Activated CD4-positive, alpha-beta memory T cell treated with anti-CD3 and anti-CD28 coated beads for 36 hours (primary cell): ENCODE results near the gene KRT2. TPM values are rescaled to one million over a fixed set of nuclear protein-coding genes. Genes with fewer than 3 reads are reported as not detected.

Experiments used
- CTCF ChIA-PET: fragments of 350-600 bp; sonication (Branson Sonifier 250); formaldehyde crosslinking; loops from one replicate; lab custom pipeline; 2021; ENCODE audit warnings: antibody characterized with exemption, inconsistent platforms; lab: Charles Lee
- POLR2A ChIA-PET: fragments of 350-600 bp; sonication (Branson Sonifier 250); formaldehyde crosslinking; loops from one replicate; lab custom pipeline; 2021; ENCODE audit warnings: antibody characterized with exemption; lab: Charles Lee
- DNase-seq: peaks from one replicate; pipeline ENCODE4 v3.0.0-alpha.2; 2020
- H3K27ac Mint-ChIP-seq: one replicate; pipeline ENCODE4 v1.8.0; 2021; ENCODE audit warnings: mixed read lengths
- H3K27me3 Mint-ChIP-seq: one replicate; pipeline ENCODE4 v1.8.0; 2021; ENCODE audit warnings: mixed read lengths
- H3K36me3 Mint-ChIP-seq: one replicate; pipeline ENCODE4 v1.8.0; 2021; ENCODE audit warnings: mixed read lengths
- H3K4me1 Mint-ChIP-seq: one replicate; pipeline ENCODE4 v1.8.0; 2021; ENCODE audit warnings: low read depth, mixed read lengths
- H3K4me3 Mint-ChIP-seq: one replicate; pipeline ENCODE4 v1.8.0; 2021; ENCODE audit warnings: mild to moderate bottlenecking, mixed read lengths
- H3K9me3 Mint-ChIP-seq: one replicate; pipeline ENCODE4 v1.8.0; 2021; ENCODE audit warnings: mixed read lengths
- intact Hi-C: fragments of 100-400 bp; cut with micrococcal nuclease; formaldehyde crosslinking; loops from one replicate; pipeline ENCODE4 v1.15.1; 2023
- total RNA-seq, 2 experiments: library from RNA; stranded (reverse); gene quantifications; one replicate each; pipeline ENCODE4 v1.2.3, GENCODE V29; 2021

KRT2 gene
- total RNA-seq, 2 experiments from 2014 or later: not detected

- H3K4me3 Mint-ChIP-seq: no peak overlapping the region
- no peaks in the 10 kb centered on the region for H3K9me3 Mint-ChIP-seq
- H3K27ac Mint-ChIP-seq: no peak overlapping the region
- H3K4me1 Mint-ChIP-seq: peaks cover 40% of the 10 kb centered on the region
- no peak for DNase-seq
- H3K36me3 Mint-ChIP-seq: no peaks in the 10 kb centered on the region
- intact Hi-C loops: no loop called here
- CTCF ChIA-PET: no interaction called here
- H3K27me3 Mint-ChIP-seq: peaks cover 2% of the 10 kb centered on the region
- POLR2A ChIA-PET: no interaction called here
These were observed 34.6 kb downstream of the KRT2 start for GRCh38 chr12:52617403-52617785.

GRCh38 chr12:52616680-52617402 lies 35.2 kb downstream of the KRT2 start:
- H3K4me3 Mint-ChIP-seq: no peak overlapping the region
- DNase-seq: no peak
- H3K4me1 Mint-ChIP-seq: peaks cover 44% of the 10 kb centered on the region
- no peaks in the 10 kb centered on the region for H3K36me3 Mint-ChIP-seq
- H3K27ac Mint-ChIP-seq: no peak overlapping the region
- ChIA-PET CTCF (no interaction called here), POLR2A (no interaction called here)
- intact Hi-C loops: no loop called here
- peaks cover 2% of the 10 kb centered on the region for H3K27me3 Mint-ChIP-seq
- no peaks in the 10 kb centered on the region for H3K9me3 Mint-ChIP-seq

GRCh38 chr12:52615912-52616311 lies 36.1 kb downstream of the KRT2 start:
- POLR2A ChIA-PET: no interaction called here
- H3K27me3 Mint-ChIP-seq: peaks cover 2% of the 10 kb centered on the region
- H3K36me3 Mint-ChIP-seq: no peaks in the 10 kb centered on the region
- CTCF ChIA-PET: interaction anchor here (0.8 kb wide), 1 partner anchor 220 kb away, joined by 3 read pairs; no protein-coding TSS in a partner anchor
- H3K4me1 Mint-ChIP-seq: peaks cover 49% of the 10 kb centered on the region
- no peaks in the 10 kb centered on the region for H3K9me3 Mint-ChIP-seq
- H3K4me3 Mint-ChIP-seq: no peak overlapping the region
- intact Hi-C loops: no loop called here
- H3K27ac Mint-ChIP-seq: no peak overlapping the region
- DNase-seq: no peak

GRCh38 chr12:52615208-52615868 lies 36.7 kb downstream of the KRT2 start:
- Mint-ChIP-seq H3K4me3 (no peak overlapping the region), H3K27ac (peak overlapping the region; percentile 30), H3K27me3 (peaks cover 2% of the 10 kb centered on the region), H3K36me3 (no peaks in the 10 kb centered on the region), H3K9me3 (no peaks in the 10 kb centered on the region), H3K4me1 (peaks cover 53% of the 10 kb centered on the region)
- intact Hi-C loops: no loop called here
- ChIA-PET CTCF (interaction anchor here (0.8 kb wide), 1 partner anchor 220 kb away, joined by 3 read pairs; no protein-coding TSS in a partner anchor), POLR2A (no interaction called here)
- DNase-seq: peak; percentile 41

- intact Hi-C loops: no loop called here
- peaks cover 2% of the 10 kb centered on the region for H3K27me3 Mint-ChIP-seq
- H3K4me3 Mint-ChIP-seq: no peak overlapping the region
- no peak overlapping the region for H3K27ac Mint-ChIP-seq
- peaks cover 58% of the 10 kb centered on the region for H3K4me1 Mint-ChIP-seq
- CTCF ChIA-PET: no interaction called here
- POLR2A ChIA-PET: no interaction called here
- no peaks in the 10 kb centered on the region for H3K9me3 Mint-ChIP-seq
- H3K36me3 Mint-ChIP-seq: no peaks in the 10 kb centered on the region
- DNase-seq: no peak
These were observed 37.4 kb downstream of the KRT2 start for GRCh38 chr12:52614381-52615207.

GRCh38 chr12:52613384-52614030 lies 38.5 kb downstream of the KRT2 start:
- ChIA-PET CTCF (no interaction called here), POLR2A (no interaction called here)
- intact Hi-C loops: no loop called here
- no peaks in the 10 kb centered on the region for H3K36me3 Mint-ChIP-seq
- peaks cover 68% of the 10 kb centered on the region for H3K4me1 Mint-ChIP-seq
- no peak overlapping the region for H3K4me3 Mint-ChIP-seq
- H3K9me3 Mint-ChIP-seq: no peaks in the 10 kb centered on the region
- no peak overlapping the region for H3K27ac Mint-ChIP-seq
- H3K27me3 Mint-ChIP-seq: peaks cover 2% of the 10 kb centered on the region
- no peak for DNase-seq

GRCh38 chr12:52612431-52613383 lies 39.3 kb downstream of the KRT2 start:
- Mint-ChIP-seq H3K9me3 (no peaks in the 10 kb centered on the region), H3K4me3 (no peak overlapping the region), H3K4me1 (peaks cover 72% of the 10 kb centered on the region), H3K27me3 (peaks cover 2% of the 10 kb centered on the region), H3K27ac (no peak overlapping the region), H3K36me3 (no peaks in the 10 kb centered on the region)
- ChIA-PET POLR2A (no interaction called here), CTCF (no interaction called here)
- no peak for DNase-seq
- intact Hi-C loops: no loop called here

- no peak overlapping the region for H3K4me3 Mint-ChIP-seq
- intact Hi-C loops: no loop called here
- H3K36me3 Mint-ChIP-seq: no peaks in the 10 kb centered on the region
- no peak overlapping the region for H3K27ac Mint-ChIP-seq
- no peaks in the 10 kb centered on the region for H3K9me3 Mint-ChIP-seq
- ChIA-PET POLR2A (no interaction called here), CTCF (interaction anchor here (2.1 kb wide), 1 partner anchor 268 kb away, joined by 8 read pairs; no protein-coding TSS in a partner anchor)
- DNase-seq: no peak
- peaks cover 64% of the 10 kb centered on the region for H3K4me1 Mint-ChIP-seq
- peaks cover under 1% of the 10 kb centered on the region for H3K27me3 Mint-ChIP-seq
These were observed 40.9 kb downstream of the KRT2 start for GRCh38 chr12:52611080-52611468.

GRCh38 chr12:52608826-52609630 lies 43.0 kb downstream of the KRT2 start:
- Mint-ChIP-seq H3K4me1 (peaks cover 60% of the 10 kb centered on the region), H3K9me3 (no peaks in the 10 kb centered on the region), H3K36me3 (no peaks in the 10 kb centered on the region), H3K27me3 (no peaks in the 10 kb centered on the region), H3K4me3 (no peak overlapping the region), H3K27ac (no peak overlapping the region)
- no peak for DNase-seq
- ChIA-PET CTCF (no interaction called here), POLR2A (interaction anchor here (0.6 kb wide), 1 partner anchor 60 kb away, joined by 3 read pairs; no protein-coding TSS in a partner anchor)
- intact Hi-C loops: no loop called here

- Mint-ChIP-seq H3K4me1 (peaks cover 58% of the 10 kb centered on the region), H3K4me3 (no peak overlapping the region), H3K9me3 (no peaks in the 10 kb centered on the region), H3K27ac (no peak overlapping the region), H3K36me3 (no peaks in the 10 kb centered on the region), H3K27me3 (no peaks in the 10 kb centered on the region)
- ChIA-PET POLR2A (no interaction called here), CTCF (no interaction called here)
- no peak for DNase-seq
- intact Hi-C loops: no loop called here
These were observed 43.9 kb downstream of the KRT2 start for GRCh38 chr12:52608161-52608560.
